GM10266 (cell line): ENCODE measurements around the gene ADGRL3.

Experiments
- DNase-seq: peaks from one replicate; pipeline ENCODE4 v3.0.0; 2012; ENCODE audit errors: extremely low spot score
- TF ChIP-seq, protein P1 (sequence below): IDR thresholded peaks from 2 replicates; pipeline ENCODE4 v1.5.1; 2012; ENCODE audit warnings: mild to moderate bottlenecking, low read depth; ENCODE audit not compliant: control insufficient read depth, insufficient read depth; ENCODE audit errors: missing control alignments

The ADGRL3 gene

DNA sequence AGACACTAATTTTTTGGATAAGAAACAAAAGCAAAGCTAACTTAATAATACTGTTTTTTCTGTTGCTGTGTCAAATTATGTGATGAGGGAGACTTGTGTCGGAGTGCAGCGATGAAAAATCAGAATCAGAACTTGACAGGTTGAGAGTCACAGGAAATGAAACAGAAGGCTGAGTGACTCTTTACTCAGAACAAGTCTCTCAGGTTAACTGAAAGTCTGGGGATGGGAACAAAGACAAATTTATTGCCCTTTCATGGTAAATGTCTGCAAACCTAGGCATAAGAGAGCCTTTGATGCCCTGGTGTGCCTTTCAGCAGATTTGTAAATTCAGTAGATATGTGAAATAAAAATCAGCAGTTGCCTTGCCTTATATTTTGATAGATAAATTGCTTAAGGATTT is 96.0 kb downstream of the ADGRL3 start:
- TF ChIP-seq, protein P1, sequence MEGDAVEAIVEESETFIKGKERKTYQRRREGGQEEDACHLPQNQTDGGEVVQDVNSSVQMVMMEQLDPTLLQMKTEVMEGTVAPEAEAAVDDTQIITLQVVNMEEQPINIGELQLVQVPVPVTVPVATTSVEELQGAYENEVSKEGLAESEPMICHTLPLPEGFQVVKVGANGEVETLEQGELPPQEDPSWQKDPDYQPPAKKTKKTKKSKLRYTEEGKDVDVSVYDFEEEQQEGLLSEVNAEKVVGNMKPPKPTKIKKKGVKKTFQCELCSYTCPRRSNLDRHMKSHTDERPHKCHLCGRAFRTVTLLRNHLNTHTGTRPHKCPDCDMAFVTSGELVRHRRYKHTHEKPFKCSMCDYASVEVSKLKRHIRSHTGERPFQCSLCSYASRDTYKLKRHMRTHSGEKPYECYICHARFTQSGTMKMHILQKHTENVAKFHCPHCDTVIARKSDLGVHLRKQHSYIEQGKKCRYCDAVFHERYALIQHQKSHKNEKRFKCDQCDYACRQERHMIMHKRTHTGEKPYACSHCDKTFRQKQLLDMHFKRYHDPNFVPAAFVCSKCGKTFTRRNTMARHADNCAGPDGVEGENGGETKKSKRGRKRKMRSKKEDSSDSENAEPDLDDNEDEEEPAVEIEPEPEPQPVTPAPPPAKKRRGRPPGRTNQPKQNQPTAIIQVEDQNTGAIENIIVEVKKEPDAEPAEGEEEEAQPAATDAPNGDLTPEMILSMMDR = no peak
- no peak for DNase-seq

DNA sequence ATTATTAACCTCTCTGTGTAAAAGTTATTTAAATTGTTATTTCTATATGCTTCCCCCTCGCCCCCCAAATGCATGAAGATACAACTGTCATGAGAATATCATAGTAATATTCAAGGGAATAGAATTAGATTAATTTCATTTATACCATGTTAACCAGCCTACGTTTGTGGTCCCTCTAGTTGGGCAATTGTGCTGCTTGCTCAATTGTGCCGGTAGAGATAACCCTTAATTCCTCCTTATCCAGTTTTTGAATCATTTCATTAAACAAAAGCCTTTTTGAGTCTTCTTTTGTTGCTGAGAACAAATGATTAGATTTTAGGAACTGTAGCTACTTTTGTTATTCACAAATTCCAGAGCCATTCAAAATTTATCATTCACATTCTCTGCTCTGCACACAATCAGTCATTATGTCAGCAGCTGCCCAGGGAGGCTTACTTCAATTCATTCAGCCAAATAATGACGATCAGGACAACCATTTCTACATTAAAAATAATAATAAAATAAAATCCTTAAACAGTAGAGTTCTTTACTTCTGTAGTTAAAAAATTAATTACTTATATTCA is 98.1 kb downstream of the ADGRL3 start:
- no peak for DNase-seq
- TF ChIP-seq, protein P1 = no peak

DNA sequence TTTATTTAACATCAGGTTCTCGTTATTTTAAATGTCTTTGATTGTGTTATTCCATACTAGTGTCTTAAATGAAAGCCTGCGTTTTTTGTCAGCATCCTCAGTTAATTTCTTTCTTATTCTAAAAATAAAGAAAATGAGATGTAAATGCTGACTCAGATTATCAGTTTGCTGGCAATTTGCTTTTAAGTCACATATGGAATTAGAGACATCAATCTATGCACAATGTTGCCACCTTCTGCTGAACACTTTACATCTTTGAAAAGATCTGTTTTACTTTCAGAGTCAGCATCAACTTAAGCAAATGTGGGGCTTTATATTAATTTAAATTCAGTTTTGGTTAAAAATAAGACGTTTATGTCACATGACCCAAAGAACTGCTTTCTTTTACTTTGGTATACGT is 99.2 kb downstream of the ADGRL3 start:
- TF ChIP-seq, protein P1 = no peak
- no peak for DNase-seq

DNA sequence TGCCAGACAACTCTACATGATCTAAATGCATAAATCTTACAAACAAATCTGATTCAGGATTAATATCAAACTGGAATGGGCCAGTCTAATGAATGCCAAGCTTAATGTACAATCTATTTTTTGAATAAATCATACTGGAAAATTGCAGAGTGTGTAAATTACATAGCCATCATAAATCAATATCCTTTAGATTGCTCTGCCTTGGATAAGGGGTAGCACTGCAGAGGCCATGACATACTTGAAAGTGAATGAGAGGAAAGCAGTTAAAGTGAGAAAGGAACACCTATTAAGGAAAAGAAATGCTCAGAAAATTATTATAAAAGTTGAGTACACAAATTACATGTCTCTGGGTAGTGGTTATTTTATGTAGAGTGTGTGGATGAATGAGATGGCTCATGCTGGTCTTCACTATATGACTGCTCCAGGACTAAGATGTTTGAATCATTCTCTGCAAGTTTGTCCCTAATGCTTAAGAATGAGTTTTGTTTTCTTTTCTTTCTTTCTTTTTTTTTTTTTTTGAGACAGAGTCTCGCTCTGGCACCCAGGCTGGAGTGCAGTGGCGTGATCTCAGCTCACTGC is 100.2 kb downstream of the ADGRL3 start:
- TF ChIP-seq, protein P1 = no peak
- no peak for DNase-seq

DNA sequence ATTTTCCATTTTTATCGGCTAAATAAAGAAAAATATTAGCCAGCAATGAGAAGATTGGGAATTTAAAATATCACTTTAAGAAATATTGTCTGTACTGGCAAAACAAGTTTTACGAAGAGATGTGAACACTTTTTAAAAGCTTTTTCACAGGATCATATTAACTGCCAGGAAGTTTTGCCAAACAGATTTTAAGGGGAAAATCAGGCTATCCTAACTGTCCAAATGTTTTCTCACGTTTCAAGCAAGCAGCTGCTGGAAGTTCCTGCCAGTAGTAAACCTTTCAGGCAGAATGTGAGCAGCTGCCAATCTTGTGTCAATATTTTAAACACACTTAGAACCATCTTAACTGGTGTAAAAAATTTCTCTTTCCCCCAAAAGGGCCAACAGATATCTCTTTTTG is 101.1 kb downstream of the ADGRL3 start:
- TF ChIP-seq, protein P1 = no peak
- no peak for DNase-seq

DNA sequence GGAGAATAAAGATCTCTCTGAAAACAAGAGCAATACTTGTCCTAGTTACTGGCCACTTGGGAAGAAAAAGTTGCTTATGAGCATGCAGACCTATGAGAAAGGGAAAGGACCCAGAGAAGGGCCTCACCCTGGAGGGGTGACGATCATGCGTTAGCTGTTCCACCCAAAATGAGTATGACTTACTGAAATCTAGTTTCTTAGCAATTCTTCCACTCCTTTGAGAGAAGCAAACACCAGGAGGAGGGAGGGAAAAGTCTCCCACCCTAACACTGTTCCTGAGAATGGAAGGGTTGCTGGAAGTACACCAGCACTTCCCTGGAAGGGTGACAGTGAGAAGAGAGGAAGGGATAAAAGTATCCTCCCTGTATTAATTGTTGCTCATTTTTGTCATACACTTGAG is 107.9 kb downstream of the ADGRL3 start:
- no peak for DNase-seq
- TF ChIP-seq, protein P1 = no peak

DNA sequence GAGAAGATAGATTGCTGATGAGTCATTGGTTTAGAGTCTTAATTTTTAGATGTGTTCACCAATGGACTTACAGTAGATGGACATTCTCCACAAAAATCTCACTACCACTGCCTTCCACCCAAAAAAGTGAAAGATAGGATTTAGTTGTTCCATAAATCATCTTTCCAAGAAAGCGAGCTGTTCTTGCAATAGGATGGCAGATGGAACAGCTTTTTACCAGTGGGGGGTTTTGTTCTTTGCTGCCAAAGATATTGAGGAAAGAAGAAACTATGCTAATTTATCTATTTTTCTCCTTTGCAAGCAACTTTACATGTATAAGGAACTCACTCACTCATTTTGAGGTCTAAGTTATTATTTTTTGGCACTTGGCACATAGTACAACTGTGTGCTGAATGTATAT is 109.5 kb downstream of the ADGRL3 start:
- TF ChIP-seq, protein P1 = no peak
- DNase-seq = no peak
